Activated naive CD8-positive, alpha-beta T cell treated with anti-CD3 and anti-CD28 coated beads, Interleukin-2, amount 50 U/mL, for 16 hours (primary cell): ENCODE data around the gene ARHGEF16.

Experiments used
- DNase-seq: peaks from one replicate; pipeline ENCODE4 v3.0.0-alpha.2; 2020; ENCODE audit warnings: low read depth, low spot score

Gene ARHGEF16

DNA sequence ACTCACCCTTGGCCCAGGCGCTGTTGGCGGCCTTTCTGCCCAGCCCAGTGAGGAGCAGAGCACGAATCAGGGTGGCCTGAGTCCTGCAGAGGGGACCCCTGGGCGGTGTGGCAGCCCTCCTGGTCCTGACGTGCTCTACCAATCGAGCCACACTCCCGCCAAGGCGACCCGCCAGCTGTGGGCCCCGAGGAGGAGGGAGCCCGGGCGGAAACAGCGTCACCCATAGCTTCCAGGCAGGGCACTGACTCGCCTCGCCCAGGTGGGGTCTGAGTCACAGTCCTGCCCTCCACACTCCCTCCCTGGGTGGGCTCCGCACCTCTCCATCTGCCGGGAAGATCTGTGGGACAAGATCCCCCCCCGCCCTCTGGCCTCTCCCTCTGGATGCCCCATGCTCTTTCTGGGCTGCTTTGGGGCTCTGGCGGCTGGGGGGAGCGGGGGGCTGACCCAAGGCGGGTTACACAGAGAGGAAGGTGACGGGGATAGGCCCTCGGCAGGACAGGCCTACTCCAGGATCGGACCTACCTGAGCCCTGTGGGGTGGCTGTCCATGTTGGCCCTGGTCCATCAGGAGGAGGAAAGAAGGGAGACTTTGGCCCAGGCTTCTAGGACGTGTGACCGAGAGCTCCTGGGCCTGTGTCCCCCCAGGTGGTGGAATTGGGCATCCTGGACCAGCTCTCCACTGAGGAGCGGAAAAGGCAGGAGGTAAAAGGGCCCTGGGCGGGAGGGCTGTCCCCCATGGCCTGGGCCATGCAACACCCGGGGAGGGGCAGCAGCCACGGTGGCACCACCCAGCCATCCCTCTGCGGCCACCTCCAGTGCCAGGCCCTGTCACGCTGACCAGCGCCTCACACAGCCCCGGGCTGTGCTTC is 14.0 kb downstream of the ARHGEF16 start:
- DNase-seq: no peak

GRCh38 chr1:3469104-3469848 is 14.8 kb downstream of the ARHGEF16 start:
- no peak for DNase-seq

DNA sequence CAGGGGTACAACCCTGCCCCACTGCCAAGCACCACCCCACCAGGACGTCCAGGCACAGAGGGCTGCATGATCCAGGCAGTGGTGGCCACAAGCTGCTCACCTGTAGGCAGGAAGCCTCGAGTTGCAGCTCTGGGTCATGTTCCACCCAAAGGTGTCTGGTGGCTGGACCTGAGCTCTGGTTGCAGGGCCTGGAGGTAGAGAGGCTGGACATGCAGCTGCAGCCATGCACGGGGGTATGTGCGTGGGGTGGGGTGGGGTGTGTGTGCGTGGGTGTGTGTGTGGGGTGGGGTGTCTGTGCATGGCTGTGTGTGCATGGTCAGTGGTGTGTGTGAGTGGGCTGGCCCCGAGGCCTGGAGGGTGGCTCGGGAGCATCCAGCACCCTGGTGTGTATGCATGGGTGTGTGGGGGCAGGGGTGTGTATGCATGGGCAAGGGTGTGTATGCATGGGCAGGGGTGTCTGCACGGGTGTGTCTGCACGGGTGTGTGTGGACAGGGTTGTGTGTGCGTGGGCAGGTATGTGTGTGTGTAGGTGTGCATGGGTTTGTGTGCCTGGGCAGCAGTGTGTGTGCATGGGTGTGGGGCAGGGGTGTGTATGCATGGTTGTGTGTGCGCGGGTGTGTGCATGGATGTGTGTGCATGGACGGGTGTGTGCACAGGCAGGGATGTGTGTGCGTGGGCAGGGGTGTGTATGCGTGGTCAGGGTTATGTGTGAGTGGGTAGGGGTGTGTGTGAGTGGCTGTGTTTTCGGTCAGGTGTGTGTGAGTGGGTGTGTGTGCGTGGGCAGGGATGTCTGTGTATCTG is 15.6 kb downstream of the ARHGEF16 start:
- no peak for DNase-seq

DNA sequence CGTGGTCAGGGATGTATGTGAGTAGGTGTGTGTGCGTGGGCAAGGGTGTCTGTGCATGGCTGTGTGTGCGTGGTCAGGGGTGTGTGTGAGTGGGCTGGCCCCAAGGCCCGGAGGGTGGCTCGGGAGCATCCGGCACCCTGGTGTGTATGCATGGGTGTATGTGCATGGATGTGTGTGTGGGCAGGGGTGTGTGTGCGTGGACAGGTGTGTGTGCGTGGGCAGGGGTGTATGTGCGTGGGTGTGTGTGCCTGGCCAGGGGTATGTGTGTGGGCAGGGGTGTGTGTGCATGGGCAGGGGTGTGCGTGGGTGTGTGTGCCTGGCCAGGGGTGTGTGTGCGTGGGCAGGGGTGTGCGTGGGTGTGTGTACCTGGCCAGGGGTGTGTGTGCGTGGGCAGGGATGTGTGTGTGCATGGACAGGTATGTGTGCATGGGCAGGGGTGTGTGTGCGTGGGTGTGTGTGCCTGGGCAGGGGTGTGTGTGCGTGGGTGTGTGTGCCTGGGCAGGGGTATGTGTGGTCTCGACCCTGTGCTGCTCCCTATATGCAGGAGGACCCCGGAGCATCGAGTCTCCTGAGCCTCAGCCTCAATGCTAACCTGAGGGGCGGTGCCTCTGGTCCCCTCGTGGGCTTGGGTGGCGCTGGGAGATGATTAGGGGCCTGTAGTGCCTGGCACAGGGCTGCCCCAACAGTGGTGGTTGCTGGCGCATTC is 16.3 kb downstream of the ARHGEF16 start:
- no peak for DNase-seq

DNA sequence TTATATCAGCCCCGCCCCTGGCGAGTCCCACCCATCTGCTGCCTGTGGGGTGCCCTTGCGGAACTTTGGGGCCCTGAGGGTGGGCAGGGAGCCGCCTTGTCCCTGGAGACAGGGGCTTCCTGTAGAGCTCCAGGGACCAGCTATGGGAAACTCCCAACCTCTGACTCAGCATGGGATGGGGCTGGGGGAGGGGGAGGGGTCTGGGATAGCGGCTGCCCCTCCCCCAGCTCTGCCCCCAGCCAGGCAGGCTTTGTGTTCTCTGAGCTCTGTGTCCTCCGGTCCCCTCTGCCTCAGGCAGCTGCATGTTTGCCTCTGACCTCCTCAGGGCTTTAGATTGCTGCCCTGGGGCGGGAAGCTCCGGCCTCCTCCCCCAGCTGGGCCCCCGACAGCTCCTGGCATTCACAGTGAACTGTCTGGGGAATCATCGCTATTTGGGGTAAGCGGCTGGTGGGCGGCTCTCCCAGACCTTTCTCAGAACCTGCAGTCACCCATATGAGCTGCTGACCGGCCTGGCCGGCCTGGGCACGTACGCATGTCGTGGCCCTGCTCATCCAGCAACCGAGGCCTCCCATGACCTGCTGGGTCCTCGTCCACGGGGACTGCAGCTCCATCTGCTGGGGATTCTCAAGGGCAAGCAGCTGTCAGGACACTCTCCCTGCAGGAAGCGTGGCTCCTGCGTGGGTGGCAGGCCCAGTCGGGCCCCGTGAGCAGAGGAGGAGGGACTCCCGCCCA is 17.1 kb downstream of the ARHGEF16 start:
- no peak for DNase-seq

- no peak for DNase-seq
Measured at GRCh38 chr1:3472088-3472850, 17.8 kb downstream of the ARHGEF16 start.

DNA sequence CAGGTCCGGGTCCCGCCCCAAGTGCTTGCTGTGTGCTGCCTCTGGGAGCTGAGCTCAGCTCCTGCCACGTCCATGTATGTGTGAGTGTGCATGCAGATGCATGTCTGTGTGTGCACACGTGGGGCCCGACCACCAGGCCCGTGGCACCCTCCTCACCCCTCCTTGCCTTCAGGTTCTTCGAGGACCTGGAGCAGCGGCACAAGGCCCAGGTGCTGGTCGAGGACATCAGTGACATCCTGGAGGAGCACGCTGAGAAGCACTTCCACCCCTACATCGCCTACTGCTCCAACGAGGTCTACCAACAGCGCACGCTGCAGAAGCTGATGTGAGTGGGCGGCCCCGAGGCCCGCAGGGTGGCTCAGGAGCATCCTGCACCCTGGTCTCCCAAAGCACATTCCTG is 18.4 kb downstream of the ARHGEF16 start:
- DNase-seq: no peak

GRCh38 chr1:3473381-3473844 is 18.9 kb downstream of the ARHGEF16 start:
- DNase-seq: no peak

DNA sequence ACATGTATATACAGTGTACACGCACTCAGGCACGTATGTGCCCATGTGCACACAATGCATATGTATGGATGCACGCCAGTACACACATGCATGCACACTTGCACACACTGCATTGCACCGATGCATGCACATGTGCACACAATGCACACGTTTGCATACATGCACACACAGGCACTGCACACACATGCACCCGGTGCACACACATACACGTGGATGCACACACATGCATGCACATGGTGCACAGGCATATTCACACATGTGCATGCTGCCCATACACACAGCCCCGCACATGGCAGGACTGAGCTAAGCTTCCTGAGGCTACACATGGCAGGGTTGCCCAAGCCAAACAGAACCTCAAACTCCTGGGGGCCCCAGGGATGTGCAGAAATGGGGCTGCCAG is 19.6 kb downstream of the ARHGEF16 start:
- DNase-seq: no peak

DNA sequence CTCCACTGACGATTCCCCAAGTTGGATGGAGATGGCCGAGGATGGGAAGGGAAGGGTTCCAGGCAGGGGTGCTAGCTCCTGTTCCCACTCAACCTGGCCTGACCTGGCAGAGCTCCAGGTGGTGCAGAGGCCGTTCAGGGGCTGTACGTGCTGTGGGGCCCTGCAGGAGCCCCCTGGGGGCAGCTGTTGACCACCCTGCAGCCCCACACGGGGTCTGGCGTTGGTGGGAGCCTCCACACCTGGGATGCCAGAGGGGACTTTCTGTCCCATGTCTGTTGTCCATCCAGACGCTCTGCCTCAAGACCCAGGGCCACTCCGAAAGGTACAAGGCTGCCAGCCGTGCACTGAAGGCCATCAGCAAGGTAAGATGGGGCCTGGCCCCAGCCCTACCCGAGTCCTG is 20.0 kb downstream of the ARHGEF16 start:
- no peak for DNase-seq

GRCh38 chr1:3475839-3476573 is 21.5 kb downstream of the ARHGEF16 start:
- no peak for DNase-seq

GRCh38 chr1:3476666-3477065 is 22.2 kb downstream of the ARHGEF16 start:
- no peak for DNase-seq

DNA sequence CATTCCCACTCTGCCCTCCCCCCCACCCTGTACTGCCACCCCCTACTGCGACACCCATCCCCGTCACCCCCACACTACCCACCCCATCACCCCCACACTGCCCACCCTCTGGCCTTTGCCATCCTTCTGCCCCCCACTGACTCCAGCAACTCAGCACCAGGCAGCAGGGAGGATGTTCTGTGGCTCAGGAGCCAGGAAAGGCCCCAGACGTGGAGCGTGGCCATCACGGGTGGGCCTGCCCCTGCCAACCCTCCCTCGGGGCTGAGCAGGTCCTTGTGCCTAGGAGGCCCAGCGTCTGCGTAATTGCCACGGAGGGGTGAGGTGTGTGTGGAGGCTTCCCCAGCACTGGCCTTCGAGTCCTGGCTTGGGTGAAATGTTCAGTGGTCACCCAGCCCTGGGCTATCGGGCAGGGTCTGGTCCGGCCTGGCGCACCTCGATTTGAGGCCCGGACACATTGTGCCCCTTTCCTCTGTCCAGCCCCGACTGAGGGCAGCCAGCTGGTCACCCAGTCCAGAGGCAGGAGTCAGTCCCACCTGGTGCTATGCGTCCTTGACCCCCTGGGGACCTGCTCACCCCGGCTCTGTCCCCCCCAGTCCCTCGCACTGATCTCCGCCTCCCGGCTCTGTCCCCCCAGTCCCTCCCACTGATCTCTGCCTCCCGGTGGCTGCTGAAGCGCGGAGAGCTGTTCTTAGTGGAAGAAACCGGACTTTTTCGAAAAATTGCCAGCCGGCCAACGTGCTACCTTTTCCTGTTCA is 23.0 kb downstream of the ARHGEF16 start:
- DNase-seq: no peak

DNA sequence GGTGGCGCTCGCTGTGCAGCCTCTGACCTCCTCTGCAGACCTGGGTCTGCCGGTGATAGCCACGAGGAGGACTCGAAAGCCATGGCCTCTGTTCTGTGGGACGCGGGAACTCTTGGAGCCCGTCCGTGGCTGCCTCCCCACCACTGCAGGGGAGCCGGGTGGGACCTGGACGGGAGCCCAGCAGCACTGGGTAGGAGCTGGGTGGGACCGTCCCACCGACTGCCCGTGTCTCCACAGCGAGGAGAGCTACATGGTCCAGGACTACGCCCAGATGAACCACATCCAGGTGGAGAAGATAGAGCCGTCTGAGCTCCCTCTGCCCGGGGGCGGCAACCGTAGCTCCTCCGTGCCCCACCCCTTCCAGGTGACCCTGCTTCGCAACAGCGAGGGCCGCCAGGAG is 23.7 kb downstream of the ARHGEF16 start:
- DNase-seq: no peak

DNA sequence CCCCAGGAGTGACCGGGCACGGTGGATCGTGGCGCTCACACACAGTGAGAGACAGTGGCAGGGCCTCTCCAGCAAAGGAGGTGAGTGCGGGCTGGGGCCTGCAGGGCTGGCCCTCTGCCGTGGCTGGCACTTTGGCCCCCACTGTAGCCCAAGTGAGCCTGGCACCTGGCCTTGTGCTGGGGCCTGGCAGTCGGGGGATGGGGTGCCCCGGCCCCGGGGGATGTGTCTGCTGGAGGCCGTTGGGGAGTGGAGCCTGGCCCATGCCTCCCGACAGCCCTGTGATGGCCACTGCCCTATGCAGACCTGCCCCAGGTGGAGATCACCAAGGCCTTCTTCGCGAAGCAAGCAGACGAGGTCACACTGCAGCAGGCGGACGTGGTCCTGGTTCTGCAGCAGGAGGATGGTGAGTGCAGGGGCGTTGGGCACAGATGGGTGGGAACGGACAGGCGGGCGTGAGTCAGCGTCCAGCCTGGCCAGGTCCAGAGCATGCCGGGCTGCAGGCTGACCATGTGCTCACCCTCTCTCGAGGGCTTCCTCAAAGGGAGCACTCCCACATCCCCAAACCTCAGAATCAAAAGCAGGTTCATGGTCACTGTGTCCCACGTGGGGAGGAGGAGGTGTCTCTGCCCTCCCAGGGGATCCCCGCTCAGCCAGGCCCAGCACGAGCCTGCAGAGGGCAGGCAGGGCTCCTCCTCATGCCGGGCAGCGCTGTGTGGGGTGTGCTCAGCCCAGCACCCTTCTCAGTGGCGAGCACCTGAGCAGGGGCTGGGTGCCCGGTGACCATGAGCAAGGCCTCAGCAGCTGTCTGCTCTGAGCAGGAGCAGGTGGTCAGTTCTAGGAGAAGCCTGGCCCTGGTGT is 25.3 kb downstream of the ARHGEF16 start:
- DNase-seq: no peak

- no peak for DNase-seq
Measured at GRCh38 chr1:3480369-3480719, 25.9 kb downstream of the ARHGEF16 start.

- DNase-seq: no peak
Measured at GRCh38 chr1:3481046-3481445, 26.6 kb downstream of the ARHGEF16 start.
